Thyroid gland (tissue), 4 donors: ENCODE results near the gene SLC45A1. TPM values are rescaled to one million over a fixed set of nuclear protein-coding genes. Genes with fewer than 3 reads are reported as not detected.

Experiments used
- DNase-seq, 2 donors: peaks; one replicate each; pipeline ENCODE4 v3.0.0-alpha.2; 2019
- H3K27ac ChIP-seq, 3 donors: fragments of 200-600 bp; sonication (generic); 1 replicate in 2 of 3; 2 replicates in 1 of 3; pipeline ENCODE4 v1.5.1; 2016 to 2019; ENCODE audit warnings: mild to moderate bottlenecking in 1 of 3, moderate library complexity in 1 of 3
- H3K27me3 ChIP-seq: fragments of 200-600 bp; sonication (generic); one replicate; pipeline ENCODE4 v1.5.1; 2019
- H3K36me3 ChIP-seq, 2 donors: fragments of 200-600 bp; sonication (generic); one replicate each; pipeline ENCODE4 v1.5.1; 2016 to 2019
- H3K4me1 ChIP-seq, 2 donors: fragments of 200-600 bp; sonication (generic); one replicate each; pipeline ENCODE4 v1.5.1; 2017 to 2019
- H3K4me3 ChIP-seq, 3 donors: fragments of 200-600 bp; sonication (generic); replicated peaks in 1 of 3; 1 replicate in 2 of 3; 2 replicates in 1 of 3; pipeline ENCODE4 v1.5.1; 2016; ENCODE audit warnings: mild to moderate bottlenecking in 1 of 3
- H3K9me3 ChIP-seq: fragments of 200-600 bp; sonication (generic); one replicate; pipeline ENCODE4 v1.5.1; 2017
- POLR2A ChIP-seq, 2 donors: fragments of 450-650 bp; IDR thresholded peaks; one replicate each; pipeline ENCODE4 v1.6.1; 2017; ENCODE audit warnings: antibody characterized with exemption in 2 of 2, mild to moderate bottlenecking in 2 of 2, moderate library complexity in 1 of 2
- WGBS, 2 donors: methylation state at CpG; one replicate each; pipeline ENCODE4 v1.1.5; 2017; 5-methylcytosine and 5-hydroxymethylcytosine counted together
- intact Hi-C: fragments of 100-400 bp; cut with DNase I; formaldehyde crosslinking; loops from one replicate; pipeline ENCODE4 v1.15.1; 2023
- total RNA-seq, 4 donors: library from RNA; depleted of rRNA; stranded (reverse); fragments of >200 nt; gene quantifications; one replicate each; pipeline ENCODE4 v1.2.3, GENCODE V29; 2016
- TF ChIP-seq, protein P1 (sequence below), 6 experiments: fragments of 200-600 bp in 3 of 6; fragments of 450-650 bp in 3 of 6; sonication (generic) in 3 of 6; IDR thresholded peaks; one replicate each; pipeline ENCODE4 v1.5.1; 2016 to 2019; ENCODE audit warnings: antibody characterized with exemption in 6 of 6, mild to moderate bottlenecking in 2 of 6, inconsistent platforms in 1 of 6, moderate library complexity in 1 of 6

Gene SLC45A1
- total RNA-seq, 4 donors from 2014 or later = 1.6 to 4.8 (median 3.0) TPM

DNA sequence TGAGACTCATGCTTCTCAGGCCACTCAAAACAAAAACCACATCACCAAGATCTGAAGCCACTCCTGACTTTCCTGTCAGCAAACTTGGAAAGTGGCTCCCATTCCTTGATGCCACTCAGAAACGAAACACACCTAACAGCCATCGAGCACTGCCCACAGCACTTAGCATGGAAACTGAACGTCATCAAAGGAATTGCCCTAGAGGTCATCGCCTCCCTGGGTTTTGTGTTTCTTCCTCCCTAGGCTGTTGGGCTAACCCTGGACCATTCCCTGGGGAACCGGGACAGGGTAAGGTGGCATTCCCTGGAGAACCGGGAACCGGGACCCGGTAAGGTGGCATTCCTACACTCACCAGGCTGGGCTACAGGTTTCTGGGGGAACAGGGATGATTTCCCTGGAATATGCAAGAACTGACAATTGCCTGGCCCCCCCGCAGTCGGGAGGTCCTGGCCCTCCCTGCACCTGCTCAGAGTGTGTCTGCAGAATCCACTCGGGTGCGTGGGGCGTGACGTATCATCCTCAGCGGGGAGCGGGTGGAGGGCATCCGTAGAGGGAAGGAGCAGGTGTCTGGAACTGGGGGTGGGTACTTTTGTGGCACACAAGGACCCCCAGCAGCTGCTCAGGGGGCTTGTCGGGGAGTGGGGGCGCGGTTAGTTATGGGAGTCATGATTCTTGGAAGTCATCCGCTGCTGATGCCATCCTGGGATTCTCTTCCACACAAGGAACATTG, 30.3 kb downstream of the SLC45A1 start:
- intact Hi-C loops = no loop called here
- no peak for TF ChIP-seq POLR2A (IDR thresholded peaks at IDR 0.05)
- TF ChIP-seq, protein P1, sequence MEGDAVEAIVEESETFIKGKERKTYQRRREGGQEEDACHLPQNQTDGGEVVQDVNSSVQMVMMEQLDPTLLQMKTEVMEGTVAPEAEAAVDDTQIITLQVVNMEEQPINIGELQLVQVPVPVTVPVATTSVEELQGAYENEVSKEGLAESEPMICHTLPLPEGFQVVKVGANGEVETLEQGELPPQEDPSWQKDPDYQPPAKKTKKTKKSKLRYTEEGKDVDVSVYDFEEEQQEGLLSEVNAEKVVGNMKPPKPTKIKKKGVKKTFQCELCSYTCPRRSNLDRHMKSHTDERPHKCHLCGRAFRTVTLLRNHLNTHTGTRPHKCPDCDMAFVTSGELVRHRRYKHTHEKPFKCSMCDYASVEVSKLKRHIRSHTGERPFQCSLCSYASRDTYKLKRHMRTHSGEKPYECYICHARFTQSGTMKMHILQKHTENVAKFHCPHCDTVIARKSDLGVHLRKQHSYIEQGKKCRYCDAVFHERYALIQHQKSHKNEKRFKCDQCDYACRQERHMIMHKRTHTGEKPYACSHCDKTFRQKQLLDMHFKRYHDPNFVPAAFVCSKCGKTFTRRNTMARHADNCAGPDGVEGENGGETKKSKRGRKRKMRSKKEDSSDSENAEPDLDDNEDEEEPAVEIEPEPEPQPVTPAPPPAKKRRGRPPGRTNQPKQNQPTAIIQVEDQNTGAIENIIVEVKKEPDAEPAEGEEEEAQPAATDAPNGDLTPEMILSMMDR (IDR thresholded peaks at IDR 0.05) = no peak
- no peak overlapping the region for H3K27ac ChIP-seq

DNA sequence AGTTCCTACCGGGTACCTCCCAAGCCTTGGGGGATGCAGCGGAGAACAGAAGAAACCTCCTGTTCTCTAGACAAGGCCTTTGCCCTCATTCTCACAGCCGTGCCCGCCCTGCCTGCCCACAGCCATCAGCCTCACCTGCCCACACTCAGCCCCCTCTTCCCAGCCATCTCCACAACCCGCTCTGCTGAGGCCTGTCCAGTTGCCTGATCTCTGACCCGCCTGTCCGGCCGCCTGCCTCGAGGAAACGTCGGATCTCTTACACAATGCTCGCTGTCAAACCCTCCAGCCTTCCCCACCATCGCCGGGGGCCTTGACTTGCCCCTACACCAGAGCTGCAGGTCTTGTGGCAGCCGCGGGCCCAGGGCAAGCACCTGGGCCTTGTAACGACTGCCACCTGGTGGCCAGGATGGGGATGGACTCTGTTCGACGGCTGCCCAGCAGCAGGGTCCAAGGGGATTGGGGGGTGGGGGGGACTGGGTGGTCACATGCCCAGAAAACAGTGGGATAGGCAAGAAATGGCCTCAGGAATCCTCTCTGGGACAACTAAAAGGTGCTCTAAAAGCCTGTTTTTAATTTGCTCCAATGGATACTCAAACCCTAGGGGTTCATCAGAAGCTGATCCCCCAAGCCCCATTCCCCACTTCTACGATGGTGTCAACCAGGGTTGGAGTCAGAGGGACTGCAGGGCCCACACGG, 31.0 kb downstream of the SLC45A1 start:
- Histone ChIP-seq H3K4me3 (no peak overlapping the region), H3K36me3 (peaks cover 4 to 6% of the 10 kb centered on the region in 2 donors), H3K9me3 (no peaks in the 10 kb centered on the region), H3K27me3 (no peaks in the 10 kb centered on the region), H3K27ac (no peak overlapping the region), H3K4me1 (peaks cover 0 to 25% of the 10 kb centered on the region in 2 donors)
- intact Hi-C loops = no loop called here
- TF ChIP-seq, protein P1 (IDR thresholded peaks at IDR 0.05) = peak; percentile 68 to 94 (median 80)
- TF ChIP-seq POLR2A (IDR thresholded peaks at IDR 0.05) = no peak
- 22 to 29% methylated on average over 17 to 21 of the region's 21 CpGs for WGBS, 2 donors
- DNase-seq = peak; percentile 62 to 69

More for the DNA sequence above, 30.3 kb downstream of the SLC45A1 start:
- 76 to 78% methylated on average over 19 of the region's 21 CpGs for WGBS, 2 donors
- peaks cover 0 to 5% of the 10 kb centered on the region in 2 donors for H3K36me3 ChIP-seq
- no peaks in the 10 kb centered on the region for H3K27me3 ChIP-seq
- H3K4me1 ChIP-seq = peaks cover 0 to 21% of the 10 kb centered on the region in 2 donors
- H3K4me3 ChIP-seq = no peak overlapping the region
- H3K9me3 ChIP-seq = no peaks in the 10 kb centered on the region
- no peak for DNase-seq

DNA sequence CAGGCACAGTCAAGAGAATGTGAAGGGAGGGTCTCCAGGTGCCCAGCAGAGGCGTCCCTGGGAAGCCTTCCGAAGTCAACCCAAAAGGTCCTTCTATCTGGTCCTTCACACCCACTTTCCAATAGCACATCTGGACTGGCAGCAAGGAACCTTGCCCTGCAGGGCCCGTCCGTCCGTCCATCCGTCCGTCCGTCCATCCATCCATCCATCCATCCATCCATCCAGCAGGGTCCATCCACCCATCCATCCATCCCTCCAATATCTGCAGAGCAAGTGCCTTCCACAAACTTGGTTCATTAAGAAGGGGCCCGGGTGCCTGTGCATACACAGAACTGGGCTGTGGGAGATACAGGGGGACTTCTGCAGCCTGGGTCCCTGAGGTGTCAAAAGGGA, 31.6 kb downstream of the SLC45A1 start:
- TF ChIP-seq, protein P1 (IDR thresholded peaks at IDR 0.05) = no peak
- no peak for TF ChIP-seq POLR2A (IDR thresholded peaks at IDR 0.05)
- no peaks in the 10 kb centered on the region for H3K27me3 ChIP-seq
- H3K4me3 ChIP-seq = no peak overlapping the region
- peaks cover 0 to 26% of the 10 kb centered on the region in 2 donors for H3K4me1 ChIP-seq
- peaks cover 9 to 11% of the 10 kb centered on the region in 2 donors for H3K36me3 ChIP-seq
- H3K9me3 ChIP-seq = no peaks in the 10 kb centered on the region
- WGBS, 2 donors = 83 to 91% methylated on average over 8 to 9 of the region's 9 CpGs
- no peak overlapping the region for H3K27ac ChIP-seq
- no peak for DNase-seq
- intact Hi-C loops = no loop called here

DNA sequence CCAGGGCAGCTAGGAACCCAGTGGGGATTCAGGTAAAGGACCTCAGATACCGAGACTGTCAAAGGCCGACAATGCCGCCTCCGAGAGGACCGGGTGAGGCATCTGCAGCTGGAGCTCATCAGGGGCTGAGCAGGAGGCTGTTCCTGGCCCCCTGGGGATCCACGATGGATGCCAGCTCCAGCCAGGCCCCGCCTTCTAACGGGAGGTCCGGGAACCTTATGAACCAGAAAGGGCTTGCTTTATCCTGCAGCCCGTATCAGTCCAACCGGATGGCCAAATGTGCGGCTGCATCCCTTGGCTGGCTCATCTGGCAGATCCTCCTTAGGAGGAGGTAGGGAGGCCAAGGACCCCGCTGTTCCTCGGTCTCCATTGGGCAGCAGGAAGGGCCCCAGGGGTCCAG, 32.0 kb downstream of the SLC45A1 start:
- peaks cover 0 to 26% of the 10 kb centered on the region in 2 donors for H3K4me1 ChIP-seq

More for the DNA sequence above, 32.0 kb downstream of the SLC45A1 start:
- TF ChIP-seq, protein P1 (IDR thresholded peaks at IDR 0.05) = no peak
- no peak for TF ChIP-seq POLR2A (IDR thresholded peaks at IDR 0.05)
- intact Hi-C loops = no loop called here
- WGBS, 2 donors = 51 to 68% methylated on average over 11 to 14 of the region's 14 CpGs
- Histone ChIP-seq H3K9me3 (no peaks in the 10 kb centered on the region), H3K27ac (no peak overlapping the region), H3K27me3 (no peaks in the 10 kb centered on the region), H3K4me3 (no peak overlapping the region), H3K36me3 (peaks cover 14 to 15% of the 10 kb centered on the region in 2 donors)
- DNase-seq = peak in 1 of 2 donors; percentile 9
